Stimulated activated CD4-positive, alpha-beta T cell treated with anti-CD3 and anti-CD28 coated beads, Interleukin-15, amount 100 ng/mL, for 24 hours (primary cell): ENCODE data around the gene EPHB2.

ENCODE experiments used
- DNase-seq: peaks from one replicate; pipeline ENCODE4 v3.0.0-alpha.2; 2020

EPHB2 gene

DNA sequence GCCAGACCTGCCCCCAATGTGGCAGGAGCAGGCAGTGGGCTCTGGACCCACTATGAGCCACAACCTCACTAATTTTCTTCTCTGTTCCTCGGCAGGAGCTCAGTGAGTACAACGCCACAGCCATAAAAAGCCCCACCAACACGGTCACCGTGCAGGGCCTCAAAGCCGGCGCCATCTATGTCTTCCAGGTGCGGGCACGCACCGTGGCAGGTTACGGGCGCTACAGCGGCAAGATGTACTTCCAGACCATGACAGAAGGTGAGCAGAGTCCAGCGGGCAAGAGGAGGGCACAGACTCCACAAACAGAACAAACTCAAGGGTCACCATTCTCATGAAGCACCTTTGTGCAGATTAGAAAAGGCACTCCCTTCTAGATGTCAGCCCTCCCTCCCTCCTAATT, 182.2 kb downstream of the EPHB2 start:
- no peak for DNase-seq

DNA sequence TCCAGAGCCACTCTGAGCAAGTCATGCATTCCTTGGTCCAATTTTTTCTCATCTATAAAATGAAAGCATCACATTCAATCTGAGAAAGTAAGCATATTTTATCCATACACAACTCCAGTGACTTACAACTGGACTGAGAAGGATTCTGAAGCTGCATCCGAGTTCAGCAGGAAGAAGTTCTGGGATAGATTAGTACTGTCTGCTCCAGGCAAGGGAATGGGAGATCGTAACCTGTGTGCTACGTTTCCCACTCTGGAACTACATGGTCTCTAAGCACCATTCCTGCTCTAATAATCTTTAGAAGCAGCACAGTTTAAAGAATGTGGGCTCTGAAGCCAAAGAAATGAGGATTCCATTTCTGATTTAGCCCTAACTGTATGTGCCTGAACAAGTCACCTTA, 182.7 kb downstream of the EPHB2 start:
- DNase-seq = no peak

DNA sequence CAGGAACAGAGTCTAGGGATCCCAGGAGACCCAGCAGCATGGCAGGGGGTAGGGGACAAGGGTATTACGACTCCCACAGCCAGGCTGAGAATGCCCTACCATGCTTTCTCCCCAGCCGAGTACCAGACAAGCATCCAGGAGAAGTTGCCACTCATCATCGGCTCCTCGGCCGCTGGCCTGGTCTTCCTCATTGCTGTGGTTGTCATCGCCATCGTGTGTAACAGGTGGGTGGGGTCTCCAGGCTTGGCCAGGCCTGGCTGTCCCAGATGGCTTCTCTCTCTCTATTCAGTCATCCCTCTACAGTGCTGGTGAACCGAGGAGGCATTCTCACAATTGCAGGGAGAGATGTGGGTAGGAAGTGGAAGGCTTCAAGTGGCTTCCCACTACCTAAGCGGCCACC, 184.7 kb downstream of the EPHB2 start:
- no peak for DNase-seq

DNA sequence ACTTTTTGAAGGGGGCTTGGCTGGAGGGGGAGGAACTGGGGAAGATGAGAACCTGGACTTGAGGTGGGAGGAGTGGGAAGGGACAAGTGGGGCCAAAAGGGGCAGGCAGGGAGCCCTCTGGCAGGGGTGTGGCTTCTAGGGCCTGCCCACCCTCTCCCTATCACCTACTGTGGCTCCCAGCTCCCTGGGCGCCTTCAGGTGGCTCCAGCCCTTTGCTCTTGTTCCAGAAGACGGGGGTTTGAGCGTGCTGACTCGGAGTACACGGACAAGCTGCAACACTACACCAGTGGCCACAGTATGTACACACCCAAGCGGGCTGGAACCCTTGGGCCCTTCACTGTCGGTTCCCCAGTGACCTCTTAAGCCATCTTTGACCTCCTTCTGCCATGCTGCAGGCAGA, 185.5 kb downstream of the EPHB2 start:
- DNase-seq = no peak

DNA sequence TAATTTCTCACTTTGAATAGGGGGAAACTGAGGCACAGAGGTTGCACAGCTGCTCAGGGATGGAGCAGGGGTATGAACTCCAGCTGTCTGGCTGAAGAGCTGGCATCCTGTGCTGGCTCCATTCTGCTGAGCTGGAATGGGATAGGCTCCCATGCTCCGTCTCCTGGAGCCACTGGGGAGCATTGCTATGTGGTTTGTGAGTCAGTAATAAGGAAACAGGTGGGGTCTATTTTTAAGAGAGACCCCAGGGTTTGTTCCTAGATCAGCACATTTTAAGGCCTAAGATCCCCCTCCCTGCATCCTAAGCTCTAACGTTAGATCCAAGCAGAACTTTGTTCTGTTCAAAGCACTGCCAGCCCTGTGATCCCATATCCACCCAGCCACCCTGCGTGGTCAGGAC, 189.8 kb downstream of the EPHB2 start:
- DNase-seq = no peak

DNA sequence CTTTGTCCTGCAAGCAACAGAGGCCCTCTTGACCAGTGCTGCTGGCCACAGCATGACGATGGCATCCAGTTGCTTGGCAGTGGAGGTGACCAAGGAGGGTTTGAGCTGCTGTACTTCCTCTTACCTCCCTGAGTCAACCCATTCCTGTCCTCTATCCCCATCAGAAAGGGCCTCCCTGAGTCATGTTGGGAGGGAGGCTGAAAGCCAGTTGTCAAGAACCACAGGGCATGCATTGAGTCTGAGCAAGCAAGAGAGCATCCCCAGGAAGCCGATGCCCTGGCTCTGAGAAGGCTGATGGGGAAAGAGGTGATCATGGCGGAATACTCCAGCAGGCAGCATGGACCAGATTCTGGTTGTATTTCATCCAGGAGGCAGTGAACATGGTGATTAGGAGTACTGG, 192.5 kb downstream of the EPHB2 start:
- DNase-seq = no peak

DNA sequence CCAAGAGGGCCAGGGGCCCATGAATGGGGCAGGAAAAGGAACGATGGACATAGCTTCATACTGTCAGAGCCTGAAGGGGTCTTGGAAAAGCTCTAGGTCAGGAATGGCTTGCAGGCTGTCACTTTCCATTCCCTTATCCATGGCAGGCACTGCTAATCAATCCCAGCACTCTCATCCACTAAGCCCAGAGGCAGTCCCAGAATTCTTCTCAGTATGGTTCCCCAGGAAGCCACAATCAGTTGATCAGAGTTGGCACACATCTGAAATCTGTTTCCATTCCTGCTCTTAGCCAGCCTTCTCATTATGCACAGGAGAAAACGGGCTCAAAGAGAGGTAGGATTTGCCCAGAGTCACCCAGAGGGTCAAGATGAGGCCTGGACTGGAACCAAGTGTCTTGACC, 196.3 kb downstream of the EPHB2 start:
- no peak for DNase-seq

DNA sequence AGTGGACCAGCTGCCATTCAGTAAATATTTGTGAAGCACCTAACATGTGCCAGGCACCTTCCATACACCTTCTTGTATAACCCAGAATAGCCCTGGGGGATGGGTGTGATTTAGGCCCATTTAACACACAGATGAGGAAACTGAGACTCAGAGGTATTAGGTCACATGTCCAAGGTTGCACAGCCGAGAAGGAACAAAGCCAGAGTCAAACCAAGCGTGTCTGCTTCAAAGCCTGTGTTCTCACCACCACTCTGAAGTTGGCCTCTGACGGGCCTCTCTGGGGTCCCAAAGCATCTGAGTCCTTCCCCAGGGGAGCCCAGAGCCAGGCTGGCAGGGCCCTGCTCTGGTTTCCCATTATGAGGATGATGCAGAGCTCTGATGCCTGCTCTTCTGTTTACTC, 196.9 kb downstream of the EPHB2 start:
- no peak for DNase-seq

DNA sequence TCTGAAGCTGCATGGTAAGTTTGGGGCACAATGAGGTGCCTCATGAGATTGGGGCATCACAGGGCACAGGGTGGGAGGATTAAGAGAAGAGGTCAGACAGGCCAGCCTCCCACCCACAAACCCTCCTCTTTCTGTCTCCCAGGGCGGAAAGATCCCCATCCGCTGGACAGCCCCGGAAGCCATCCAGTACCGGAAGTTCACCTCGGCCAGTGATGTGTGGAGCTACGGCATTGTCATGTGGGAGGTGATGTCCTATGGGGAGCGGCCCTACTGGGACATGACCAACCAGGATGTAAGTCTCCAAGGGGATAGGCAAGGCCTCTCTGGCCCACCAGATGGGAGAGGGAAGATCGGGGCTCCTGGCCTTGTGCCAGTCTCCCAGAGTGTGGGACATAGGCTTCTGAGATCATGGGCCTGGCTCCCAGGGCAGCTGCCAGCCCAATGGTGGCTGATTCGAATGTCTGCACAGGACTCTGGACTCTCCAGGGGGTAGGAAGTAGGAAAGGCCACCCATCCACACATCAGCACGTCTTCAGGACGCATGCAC, 198.3 kb downstream of the EPHB2 start:
- DNase-seq = no peak

DNA sequence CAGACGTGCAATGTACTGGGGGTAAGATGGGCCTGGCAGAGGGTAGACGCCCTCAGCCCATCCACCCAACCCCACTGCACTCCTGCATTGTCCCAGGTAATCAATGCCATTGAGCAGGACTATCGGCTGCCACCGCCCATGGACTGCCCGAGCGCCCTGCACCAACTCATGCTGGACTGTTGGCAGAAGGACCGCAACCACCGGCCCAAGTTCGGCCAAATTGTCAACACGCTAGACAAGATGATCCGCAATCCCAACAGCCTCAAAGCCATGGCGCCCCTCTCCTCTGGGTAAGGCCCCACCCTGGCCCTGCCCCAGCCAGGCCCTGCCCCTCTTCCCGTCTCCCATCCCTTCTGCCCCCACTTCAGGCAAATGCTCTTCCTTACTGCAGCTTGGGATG, 199.6 kb downstream of the EPHB2 start:
- DNase-seq = no peak

DNA sequence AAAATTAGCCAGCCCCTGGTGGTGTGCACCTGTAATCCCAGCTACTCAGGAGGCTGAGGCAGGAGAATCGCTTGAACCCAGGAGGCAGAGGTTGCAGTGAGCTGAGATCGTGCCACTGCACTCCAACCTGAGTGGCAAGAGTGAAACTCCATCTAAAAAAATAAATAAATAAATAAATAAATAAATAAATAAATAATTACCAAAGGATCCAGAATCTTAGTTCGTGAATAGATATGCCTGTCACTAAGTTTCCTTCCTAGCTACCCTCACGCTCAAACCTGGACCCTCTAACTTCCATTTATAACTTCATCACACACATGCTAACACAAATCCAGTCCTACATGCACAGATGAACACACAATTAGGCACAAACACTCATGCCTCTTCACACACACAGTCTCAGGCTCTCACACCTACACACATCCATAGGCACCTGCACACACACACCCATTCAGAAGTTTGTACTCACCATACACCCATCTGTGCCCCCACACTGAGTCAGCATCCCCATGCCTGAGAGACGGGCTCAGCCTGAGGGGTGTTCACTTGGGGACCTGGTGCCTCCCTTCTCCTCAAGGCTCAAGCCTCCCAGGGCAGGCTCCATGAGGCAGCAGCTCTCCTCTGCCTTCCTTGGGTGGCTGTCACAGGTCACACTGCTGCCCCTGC, 200.5 kb downstream of the EPHB2 start:
- DNase-seq = no peak

DNA sequence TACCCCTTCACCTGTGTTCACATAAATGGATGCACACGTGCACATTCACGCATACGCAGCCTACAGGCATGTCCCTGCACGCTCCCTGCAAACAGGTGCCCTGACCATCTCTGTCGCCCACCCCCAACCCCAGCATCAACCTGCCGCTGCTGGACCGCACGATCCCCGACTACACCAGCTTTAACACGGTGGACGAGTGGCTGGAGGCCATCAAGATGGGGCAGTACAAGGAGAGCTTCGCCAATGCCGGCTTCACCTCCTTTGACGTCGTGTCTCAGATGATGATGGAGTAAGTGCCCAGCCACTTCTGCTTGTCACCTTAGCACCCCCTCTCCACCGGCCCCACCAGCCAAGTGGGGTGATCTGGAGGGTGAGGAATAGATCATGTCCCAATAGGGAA, 201.7 kb downstream of the EPHB2 start:
- DNase-seq = no peak

DNA sequence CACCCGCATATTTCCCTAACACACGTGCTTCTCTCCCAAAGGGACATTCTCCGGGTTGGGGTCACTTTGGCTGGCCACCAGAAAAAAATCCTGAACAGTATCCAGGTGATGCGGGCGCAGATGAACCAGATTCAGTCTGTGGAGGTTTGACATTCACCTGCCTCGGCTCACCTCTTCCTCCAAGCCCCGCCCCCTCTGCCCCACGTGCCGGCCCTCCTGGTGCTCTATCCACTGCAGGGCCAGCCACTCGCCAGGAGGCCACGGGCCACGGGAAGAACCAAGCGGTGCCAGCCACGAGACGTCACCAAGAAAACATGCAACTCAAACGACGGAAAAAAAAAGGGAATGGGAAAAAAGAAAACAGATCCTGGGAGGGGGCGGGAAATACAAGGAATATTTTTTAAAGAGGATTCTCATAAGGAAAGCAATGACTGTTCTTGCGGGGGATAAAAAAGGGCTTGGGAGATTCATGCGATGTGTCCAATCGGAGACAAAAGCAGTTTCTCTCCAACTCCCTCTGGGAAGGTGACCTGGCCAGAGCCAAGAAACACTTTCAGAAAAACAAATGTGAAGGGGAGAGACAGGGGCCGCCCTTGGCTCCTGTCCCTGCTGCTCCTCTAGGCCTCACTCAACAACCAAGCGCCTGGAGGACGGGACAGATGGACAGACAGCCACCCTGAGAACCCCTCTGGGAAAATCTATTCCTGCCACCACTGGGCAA, 202.9 kb downstream of the EPHB2 start:
- no peak for DNase-seq

DNA sequence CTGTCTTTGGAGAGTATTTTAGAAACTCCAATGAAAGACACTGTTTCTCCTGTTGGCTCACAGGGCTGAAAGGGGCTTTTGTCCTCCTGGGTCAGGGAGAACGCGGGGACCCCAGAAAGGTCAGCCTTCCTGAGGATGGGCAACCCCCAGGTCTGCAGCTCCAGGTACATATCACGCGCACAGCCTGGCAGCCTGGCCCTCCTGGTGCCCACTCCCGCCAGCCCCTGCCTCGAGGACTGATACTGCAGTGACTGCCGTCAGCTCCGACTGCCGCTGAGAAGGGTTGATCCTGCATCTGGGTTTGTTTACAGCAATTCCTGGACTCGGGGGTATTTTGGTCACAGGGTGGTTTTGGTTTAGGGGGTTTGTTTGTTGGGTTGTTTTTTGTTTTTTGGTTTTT, 203.5 kb downstream of the EPHB2 start:
- DNase-seq = no peak

DNA sequence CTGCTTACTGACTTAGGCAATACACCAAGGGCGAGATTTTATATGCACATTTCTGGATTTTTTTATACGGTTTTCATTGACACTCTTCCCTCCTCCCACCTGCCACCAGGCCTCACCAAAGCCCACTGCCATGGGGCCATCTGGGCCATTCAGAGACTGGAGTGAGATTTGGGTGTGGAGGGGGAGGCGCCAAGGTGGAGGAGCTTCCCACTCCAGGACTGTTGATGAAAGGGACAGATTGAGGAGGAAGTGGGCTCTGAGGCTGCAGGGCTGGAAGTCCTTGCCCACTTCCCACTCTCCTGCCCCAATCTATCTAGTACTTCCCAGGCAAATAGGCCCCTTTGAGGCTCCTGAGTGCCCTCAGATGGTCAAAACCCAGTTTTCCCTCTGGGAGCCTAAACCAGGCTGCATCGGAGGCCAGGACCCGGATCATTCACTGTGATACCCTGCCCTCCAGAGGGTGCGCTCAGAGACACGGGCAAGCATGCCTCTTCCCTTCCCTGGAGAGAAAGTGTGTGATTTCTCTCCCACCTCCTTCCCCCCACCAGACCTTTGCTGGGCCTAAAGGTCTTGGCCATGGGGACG, 204.1 kb downstream of the EPHB2 start:
- DNase-seq = no peak

DNA sequence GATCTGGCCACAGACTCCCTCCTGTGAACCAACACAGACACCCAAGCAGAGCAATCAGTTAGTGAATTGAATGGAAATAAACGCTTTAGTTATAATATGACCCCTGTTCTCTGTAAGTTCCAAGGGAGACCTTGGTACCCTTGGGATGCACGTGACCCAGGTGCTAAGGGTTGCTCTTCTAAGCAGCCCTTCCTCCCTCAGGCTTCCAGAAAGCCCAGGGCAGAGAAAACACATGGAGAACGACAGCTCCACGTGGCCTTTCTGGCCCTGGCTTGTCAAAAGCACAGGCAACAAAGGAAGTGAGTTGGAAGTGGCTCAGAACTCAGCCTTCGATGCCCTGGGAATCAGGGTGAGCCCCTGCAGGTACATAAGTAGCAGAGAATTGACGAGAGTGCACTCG, 204.6 kb downstream of the EPHB2 start:
- DNase-seq = no peak

DNA sequence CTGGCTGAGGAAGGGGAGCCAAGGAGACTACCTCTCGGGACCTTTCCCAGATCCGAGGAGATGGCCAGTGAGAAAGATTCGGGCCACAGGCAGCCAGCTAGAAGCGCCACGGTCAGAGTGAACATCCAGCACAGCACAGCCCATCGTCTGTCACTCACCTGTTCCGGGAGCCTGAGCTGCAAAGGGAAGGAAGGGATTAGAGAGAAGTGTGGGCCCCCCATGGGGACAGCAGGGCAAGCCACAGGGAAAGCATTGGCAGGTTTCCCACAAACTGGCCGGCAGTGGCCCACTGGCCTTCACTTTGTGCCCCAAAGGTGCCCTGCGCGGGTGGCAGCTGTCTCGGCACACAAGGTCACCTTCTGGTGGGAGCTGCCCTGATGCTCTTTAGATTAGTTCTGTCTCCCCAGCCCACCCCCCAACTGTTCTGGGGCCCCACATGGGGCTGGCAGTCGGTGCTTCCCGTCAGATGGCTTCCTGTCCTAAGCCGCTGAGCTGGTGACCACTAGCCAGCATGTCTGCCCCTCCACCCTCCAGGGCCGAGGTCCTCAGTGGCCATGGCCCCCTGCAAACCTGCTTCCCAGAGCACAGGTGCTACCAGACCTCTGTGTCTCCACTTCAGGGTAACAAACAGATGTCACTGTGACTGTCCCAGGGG, 205.3 kb downstream of the EPHB2 start:
- DNase-seq = no peak

DNA sequence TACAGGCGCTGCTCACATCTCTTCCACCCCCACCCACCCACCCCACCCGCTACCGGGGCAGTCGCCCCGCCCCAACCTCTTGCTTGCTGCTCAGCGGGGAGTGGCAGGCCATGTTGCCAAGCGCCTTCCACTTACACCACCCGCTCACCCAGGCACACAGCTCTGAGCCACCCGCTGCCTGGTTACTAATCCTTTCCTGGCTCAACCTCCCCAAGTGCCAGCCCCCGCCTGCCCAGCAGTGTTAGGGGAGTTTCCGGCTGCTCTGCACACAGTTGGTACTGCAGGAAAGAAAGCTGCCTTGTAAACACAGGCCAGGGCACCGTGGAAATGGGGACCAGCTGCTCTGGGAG, 205.8 kb downstream of the EPHB2 start:
- no peak for DNase-seq

DNA sequence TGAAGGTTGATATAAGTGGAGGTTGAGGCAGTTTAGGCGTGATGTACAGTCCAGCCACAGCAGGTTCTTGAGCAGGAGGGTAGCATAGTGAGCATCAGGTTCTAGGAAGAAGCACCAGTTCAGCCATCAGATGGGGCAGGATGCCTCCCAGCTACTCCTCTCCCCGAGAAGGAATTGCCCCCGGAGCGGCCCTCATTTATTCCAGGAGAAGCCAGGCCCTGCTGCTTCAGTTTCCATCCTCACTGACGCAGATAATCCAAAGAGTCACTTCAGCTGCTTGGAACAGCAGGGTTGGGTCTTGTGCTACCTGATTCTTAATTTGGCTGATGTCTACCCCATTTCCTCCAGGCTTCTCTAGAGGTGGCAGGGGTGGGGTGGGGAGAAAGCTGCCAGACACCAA, 207.3 kb downstream of the EPHB2 start:
- no peak for DNase-seq

DNA sequence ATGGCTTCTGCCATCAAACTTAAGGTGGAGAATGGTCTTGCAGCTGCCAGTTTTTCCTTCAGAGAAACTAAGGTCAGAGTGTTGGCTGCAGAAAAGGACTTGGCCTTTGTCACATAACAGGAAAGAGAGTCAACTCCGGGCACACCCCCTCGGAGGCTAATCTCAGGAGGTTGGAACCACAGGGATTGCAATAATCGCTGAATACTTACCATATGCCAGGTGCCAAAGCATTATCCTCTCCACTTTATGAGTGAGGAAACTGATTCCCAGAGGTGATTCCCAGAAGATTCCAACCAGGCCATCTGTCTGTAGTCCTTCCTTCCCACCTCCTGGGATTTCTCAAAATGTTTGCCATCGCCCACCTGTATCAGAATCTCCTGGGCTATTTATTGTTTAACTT, 208.0 kb downstream of the EPHB2 start:
- DNase-seq = no peak

DNA sequence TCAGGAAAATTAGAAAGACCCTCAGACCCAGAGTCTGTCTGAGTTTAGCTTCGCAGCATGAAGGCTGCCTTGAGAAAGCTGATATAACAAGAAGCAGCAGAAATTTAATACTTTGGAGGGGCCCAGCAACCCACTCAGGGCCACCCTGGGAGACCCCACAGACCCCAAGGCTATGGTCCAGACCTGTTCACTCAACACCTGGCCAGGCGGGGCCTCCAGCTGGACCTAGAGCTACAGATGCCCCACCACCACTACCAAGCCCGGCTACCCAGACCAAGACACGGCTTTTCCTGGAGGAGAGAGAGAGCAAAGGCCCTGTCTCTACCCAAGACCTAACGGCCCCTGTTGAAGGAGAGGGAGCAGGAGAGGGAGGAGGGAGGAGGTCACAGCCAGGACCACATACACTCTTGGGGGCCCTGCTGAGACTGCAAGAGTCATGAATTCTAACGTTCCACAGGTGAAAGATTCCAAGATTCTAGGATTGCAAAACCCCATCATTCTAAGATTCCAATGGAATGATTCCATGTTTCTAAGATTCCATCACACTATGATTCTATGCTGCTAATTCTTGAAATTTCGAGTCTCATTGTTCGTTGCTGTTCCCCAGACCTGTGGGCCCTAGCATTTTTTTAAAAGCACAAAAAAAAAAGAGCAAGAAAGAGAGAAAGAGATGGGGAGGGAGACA, 208.8 kb downstream of the EPHB2 start:
- DNase-seq = no peak

DNA sequence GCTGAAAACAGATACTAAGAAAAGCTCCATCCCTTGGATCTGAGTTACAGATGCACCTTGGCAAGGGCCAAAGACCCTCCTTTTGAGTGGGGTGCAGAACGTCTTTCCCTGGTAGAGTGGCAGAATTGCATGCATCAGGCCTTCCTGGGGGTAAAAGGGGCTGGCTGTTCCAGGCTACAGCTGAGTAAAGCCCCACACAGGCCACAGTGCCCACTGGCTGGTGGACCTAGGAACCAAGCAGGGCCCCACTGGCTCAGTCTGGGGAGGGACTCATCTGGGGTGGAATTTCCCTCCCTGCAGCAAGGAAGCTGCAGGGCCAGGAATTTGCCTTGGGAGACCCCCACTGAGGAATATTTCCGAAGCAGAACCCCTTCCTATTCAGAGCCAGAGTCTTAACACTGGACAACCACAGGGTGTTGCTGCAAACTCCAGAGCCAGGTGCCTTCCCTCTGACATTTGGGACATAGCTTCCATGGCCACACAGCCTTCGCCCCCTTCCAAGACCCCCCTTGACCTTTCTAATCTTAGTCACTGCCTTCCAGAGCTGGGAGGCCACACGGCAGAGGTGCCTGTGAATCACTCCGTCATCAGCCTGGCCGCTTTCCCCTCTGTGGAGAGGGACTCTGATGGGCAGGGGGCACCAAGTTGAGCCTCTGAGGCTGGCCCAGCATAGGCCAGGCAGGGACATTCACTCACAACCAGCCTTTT, 209.5 kb downstream of the EPHB2 start:
- no peak for DNase-seq
